Measurements from ENCODE around the gene EEIG1.

Gene EEIG1

GRCh38 chr9:127979333-127980059, 1.3 kb downstream of the EEIG1 start:
- no peak for TF ChIP-seq REST (IDR thresholded peaks at IDR 0.05; ENCODE audit: insufficient replicate concordance, low read depth)
- TF ChIP-seq POLR2AphosphoS5 (IDR thresholded peaks at IDR 0.05; ENCODE audit: low read depth) = no peak
- TF ChIP-seq SPI1 (IDR thresholded peaks at IDR 0.05; ENCODE audit: borderline replicate concordance, low read depth) = no peak
- no peak for TF ChIP-seq GABPA (IDR thresholded peaks at IDR 0.05; ENCODE audit: low read depth)
- TF ChIP-seq CTCF (IDR thresholded peaks at IDR 0.05; ENCODE audit: insufficient read depth, low read length) = no peak
- Histone ChIP-seq H3K27me3 (ENCODE audit: insufficient read depth, poor library complexity, severe bottlenecking) (no peaks in the 10 kb centered on the region), H3K4me3 (replicated peaks; ENCODE audit: insufficient read depth, low read length) (peak overlapping the region; percentile 56), H3K27ac (replicated peaks) (no peak overlapping the region)
- DNase-seq (ENCODE audit: low read depth in 1 of 2, low spot score in 1 of 2) = no peak

GRCh38 chr9:127979015-127979332, 1.8 kb downstream of the EEIG1 start:
- Histone ChIP-seq H3K27me3 (ENCODE audit: insufficient read depth, poor library complexity, severe bottlenecking) (no peaks in the 10 kb centered on the region), H3K27ac (replicated peaks) (no peak overlapping the region), H3K4me3 (replicated peaks; ENCODE audit: insufficient read depth, low read length) (no peak overlapping the region)
- no peak for TF ChIP-seq CTCF (IDR thresholded peaks at IDR 0.05; ENCODE audit: insufficient read depth, low read length)
- no peak for TF ChIP-seq POLR2AphosphoS5 (IDR thresholded peaks at IDR 0.05; ENCODE audit: low read depth)
- no peak for TF ChIP-seq SPI1 (IDR thresholded peaks at IDR 0.05; ENCODE audit: borderline replicate concordance, low read depth)
- TF ChIP-seq REST (IDR thresholded peaks at IDR 0.05; ENCODE audit: insufficient replicate concordance, low read depth) = no peak
- TF ChIP-seq GABPA (IDR thresholded peaks at IDR 0.05; ENCODE audit: low read depth) = no peak
- no peak for DNase-seq (ENCODE audit: low read depth in 1 of 2, low spot score in 1 of 2)

- H3K4me3 ChIP-seq (replicated peaks; ENCODE audit: insufficient read depth, low read length) = no peak overlapping the region
- H3K27me3 ChIP-seq (ENCODE audit: insufficient read depth, poor library complexity, severe bottlenecking) = no peaks in the 10 kb centered on the region
- H3K27ac ChIP-seq (replicated peaks) = no peak overlapping the region
- no peak for DNase-seq (ENCODE audit: low read depth in 1 of 2, low spot score in 1 of 2)
- TF ChIP-seq POLR2AphosphoS5 (IDR thresholded peaks at IDR 0.05; ENCODE audit: low read depth) (no peak), SPI1 (IDR thresholded peaks at IDR 0.05; ENCODE audit: borderline replicate concordance, low read depth) (peak; percentile 23; the same call in 1 of the 2 replicates)
Observed at GRCh38 chr9:127977884-127978647, 2.7 kb downstream of the EEIG1 start.

GRCh38 chr9:127977009-127977883, 3.5 kb downstream of the EEIG1 start:
- TF ChIP-seq REST (IDR thresholded peaks at IDR 0.05; ENCODE audit: insufficient replicate concordance, low read depth) (no peak), SPI1 (IDR thresholded peaks at IDR 0.05; ENCODE audit: borderline replicate concordance, low read depth) (no peak), POLR2AphosphoS5 (IDR thresholded peaks at IDR 0.05; ENCODE audit: low read depth) (no peak), CTCF (IDR thresholded peaks at IDR 0.05; ENCODE audit: insufficient read depth, low read length) (no peak), GABPA (IDR thresholded peaks at IDR 0.05; ENCODE audit: low read depth) (no peak)
- Histone ChIP-seq H3K4me3 (replicated peaks; ENCODE audit: insufficient read depth, low read length) (no peak overlapping the region), H3K27me3 (ENCODE audit: insufficient read depth, poor library complexity, severe bottlenecking) (no peaks in the 10 kb centered on the region), H3K27ac (replicated peaks) (no peak overlapping the region)
- no peak for DNase-seq (ENCODE audit: low read depth in 1 of 2, low spot score in 1 of 2)

Measured in HL-60 (cell line).